GM21717 (cell line): ENCODE measurements around the gene TTLL8.

Experiments
- ATAC-seq: cut with Tn5 transposase; IDR thresholded peaks from one replicate; pipeline ENCODE4 v1.9.1; 2021; ENCODE audit warnings: mild to moderate bottlenecking, moderate library complexity; ENCODE audit not compliant: unreplicated experiment

Gene TTLL8

GRCh38 chr22:50022171-50022819 is 35.8 kb downstream of the TTLL8 start:
- no peak for ATAC-seq

DNA sequence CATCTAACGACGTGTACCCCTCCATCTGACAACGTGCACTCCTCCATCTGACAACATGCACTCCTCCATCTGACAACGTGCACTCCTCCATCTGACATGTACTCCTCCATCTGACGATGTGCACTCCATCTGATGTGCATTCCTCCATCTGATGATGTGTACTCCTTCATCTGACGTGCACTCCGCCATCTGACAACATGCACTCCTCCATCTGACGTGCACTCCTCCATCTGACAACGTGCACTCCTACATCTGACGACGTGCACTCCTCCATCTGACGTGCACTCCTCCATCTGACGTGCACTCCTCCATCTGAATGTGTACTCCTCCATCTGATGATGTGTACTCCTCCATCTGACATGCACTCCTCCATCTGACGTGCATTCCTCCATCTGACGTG is 37.5 kb downstream of the TTLL8 start:
- no peak for ATAC-seq

DNA sequence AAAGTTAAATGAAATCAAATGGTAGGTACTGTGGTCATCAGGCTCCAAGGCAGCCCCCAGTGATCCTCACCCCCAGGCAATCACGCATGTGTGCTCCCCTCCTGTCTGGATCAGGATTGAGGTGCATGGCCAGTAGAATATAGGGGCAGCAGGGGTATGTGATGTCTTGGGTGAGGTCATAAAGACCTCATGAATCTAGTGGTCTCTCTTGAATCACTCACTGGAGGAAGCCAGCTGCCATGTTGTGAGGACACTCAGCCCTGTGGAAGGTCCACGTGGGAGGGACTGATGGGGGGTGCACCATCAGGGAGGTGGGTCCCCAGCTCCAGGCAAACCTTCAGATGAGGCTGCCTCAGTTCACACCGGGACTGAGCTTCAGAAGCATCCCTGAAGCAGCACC is 38.8 kb downstream of the TTLL8 start:
- ATAC-seq, result no peak

- ATAC-seq, result no peak
These were observed 39.4 kb downstream of the TTLL8 start for GRCh38 chr22:50018608-50019285.

- no peak for ATAC-seq
These were observed 40.3 kb downstream of the TTLL8 start for GRCh38 chr22:50017701-50018224.

DNA sequence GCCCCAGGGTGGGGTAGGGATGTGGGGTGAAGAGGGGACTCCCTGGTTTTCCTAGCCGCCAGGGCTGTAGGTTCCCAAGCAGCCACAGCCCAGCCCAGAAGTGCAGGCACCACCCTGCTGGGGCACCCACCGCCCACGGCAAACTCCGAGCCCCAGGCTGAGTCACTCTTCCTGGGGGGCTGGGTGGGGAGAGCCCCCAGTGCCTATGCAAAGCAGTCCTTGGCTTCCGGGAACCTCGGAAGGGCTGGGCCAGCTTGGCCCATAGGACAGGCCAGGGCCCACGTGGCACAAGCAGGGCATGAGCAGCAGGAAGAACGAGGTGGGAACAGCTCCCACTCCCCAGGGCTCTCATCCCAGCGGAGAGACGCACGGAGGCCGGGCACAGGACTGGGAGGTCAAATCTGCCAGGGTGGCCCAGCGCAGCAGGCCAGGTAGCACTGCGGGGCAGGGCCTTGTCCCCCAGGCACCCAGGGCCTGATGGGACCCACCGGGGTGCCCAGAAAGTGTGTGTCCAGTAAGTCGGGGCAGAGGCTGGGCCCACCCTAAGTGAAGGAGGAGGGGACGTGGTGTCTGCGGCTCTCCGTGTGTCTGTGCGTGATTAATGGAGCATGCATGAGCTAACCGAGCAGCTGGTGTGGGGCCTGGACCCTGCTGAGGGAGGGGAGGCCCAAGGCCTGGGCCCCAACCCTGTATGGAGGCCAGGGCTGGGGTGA is 41.0 kb downstream of the TTLL8 start:
- ATAC-seq, result peak; percentile 50

GRCh38 chr22:50016308-50016987 is 41.6 kb downstream of the TTLL8 start:
- no peak for ATAC-seq

DNA sequence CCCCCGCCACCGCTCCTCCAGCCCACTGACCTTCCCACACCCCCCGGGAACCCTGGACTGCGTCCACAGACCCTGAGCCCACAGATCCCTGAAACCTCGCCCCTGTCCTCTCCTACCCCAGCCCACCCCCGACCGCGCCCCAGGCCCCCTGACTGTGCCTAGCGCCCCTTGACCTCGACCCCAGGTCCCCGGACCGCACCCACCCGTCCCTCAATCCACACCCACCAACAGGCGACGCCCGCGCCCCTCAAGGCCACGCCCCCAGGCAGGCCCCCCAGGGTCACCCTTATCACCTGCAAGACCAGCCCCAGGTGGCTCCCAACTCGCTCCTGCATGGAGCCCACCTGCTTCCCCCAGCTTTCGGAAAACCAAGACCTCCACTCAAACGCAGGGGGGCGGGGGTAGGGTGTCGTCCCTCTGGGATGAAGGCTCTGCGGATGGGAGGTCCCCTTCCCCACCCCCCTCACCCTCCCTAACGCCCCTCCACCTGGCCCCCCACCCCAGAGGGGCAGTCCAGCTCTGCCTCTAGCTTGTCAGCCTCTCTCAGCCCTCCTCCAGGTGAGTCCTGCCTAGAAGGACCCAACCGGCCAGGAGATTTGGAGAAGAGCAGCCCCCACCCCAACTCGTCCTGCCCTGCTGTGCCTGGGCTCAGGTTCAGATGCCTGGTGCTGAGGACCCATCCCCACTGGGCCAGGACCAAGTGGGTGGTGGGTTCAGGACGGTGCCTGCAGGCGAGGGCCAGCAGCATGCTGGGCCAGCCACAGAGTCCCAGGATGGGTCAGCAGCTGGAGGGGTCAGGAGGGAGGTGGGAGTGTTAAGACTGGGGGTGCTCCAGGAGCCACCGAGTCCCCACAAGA is 42.4 kb downstream of the TTLL8 start:
- no peak for ATAC-seq

GRCh38 chr22:50014655-50015401 is 43.3 kb downstream of the TTLL8 start:
- no peak for ATAC-seq

DNA sequence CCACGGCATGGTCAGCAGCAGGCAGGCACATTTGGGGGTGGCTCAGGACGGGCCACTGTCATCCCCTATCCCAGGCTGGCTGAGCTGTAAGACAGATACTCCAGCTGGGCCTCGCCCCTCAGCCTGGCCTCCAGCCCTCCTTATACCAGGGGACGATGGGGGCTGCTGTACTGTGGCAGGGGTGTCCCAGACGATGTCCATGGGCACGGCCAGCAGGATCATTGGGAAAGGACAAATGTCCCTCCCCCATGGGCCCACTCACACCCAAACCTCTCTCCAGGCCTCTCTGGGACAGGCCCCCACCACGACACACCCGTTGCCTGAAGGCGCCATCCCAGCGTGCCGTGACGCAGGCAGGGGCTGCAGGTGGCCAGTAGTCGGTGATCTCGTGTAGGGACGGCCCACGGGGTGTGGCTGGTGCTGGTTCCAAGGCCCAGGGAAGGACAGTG is 44.0 kb downstream of the TTLL8 start:
- ATAC-seq, result no peak

DNA sequence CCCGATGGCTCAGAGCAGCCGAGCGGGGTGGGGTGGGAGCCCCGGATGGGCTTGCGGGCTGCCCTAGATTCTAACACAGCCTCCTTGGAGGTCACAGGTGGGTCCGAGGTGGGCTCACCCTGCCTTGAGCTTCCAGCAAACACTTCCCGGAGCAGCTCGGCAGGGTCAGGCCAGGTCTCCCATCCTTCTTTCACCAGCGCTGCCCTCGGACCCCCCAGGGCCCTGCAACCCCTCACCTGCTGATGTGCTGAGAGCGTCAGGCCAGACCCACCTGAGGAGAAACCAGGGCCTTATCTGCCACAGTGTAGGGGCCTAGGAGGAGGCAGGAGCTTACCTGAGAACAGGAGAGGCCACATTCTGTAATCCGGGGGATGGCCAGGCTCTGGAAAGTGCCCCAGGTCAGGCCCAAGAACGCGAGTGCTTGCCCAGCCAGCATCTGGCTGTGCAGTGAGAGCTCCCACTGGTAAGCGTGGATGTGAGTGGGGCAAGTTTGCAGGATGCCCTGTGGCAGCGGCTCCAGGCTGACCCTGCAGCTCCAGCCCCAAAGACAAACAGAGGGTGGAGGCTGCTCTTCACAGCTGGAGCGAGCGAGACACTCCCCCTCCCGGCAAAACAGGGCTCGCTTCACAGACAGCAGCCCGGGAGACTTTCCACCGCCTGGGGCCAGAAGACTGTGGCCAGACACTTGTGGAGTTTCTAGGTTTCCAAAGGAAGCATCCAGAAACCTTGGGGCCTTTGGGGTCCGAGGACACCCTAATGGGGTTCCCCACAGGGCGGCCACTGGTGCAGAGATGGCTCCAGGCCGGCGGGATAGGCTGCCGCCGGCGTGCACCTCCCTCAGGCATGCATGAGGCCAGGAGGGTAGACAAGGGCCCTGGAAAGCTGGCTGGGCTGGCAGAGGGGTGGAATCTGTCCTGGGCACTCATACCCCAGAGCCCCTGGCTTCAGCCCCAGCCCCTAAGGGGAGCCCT is 45.6 kb downstream of the TTLL8 start, which contains the start of gene IL17REL:
Gene IL17REL (minus strand): TSS at position 555 of the 971 bp plus-strand sequence. CDS start 119 bp downstream, at position 436.
- ATAC-seq, result no peak

- no peak for ATAC-seq
These were observed 46.5 kb downstream of the TTLL8 start for GRCh38 chr22:50011447-50012210.

DNA sequence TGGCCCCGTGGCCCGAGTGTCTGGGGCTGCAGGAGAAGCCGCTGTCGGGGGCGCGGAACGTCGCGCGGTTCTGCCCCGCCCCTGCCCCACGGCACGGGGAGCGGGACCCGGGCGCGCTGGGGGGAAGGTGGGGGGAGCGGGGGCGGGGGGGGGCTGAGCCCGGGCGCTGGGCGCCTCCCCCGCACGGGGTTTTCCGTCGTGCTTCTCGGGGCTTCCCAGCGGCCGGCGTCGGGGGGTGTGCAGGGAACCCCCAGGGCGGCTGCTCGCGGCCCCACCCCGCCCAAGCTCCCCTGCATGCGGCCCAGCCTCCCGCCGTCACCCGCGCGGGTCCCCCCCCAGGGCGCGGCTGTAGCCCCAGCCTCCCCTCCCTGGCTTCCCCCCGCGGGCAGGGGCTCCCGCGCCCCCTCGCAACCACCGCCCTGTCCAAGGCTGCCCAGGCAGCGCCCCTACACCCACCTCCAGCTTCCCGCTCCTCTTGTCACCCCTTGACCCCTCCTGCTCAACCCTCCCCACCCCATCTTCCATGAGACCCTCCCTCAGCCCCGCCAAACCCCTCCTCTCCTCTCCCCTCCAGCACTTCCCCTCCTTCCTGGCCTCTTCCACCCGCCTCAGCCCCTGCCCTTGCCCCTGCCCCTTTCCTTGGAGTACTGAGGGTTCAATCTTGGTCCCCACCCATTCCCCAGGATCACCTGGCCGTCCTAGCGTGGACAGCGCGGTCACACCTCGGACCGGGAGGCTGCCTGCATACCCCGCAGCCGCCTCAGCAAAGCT is 47.2 kb downstream of the TTLL8 start:
- ATAC-seq, result no peak

GRCh38 chr22:50009765-50010675 is 48.1 kb downstream of the TTLL8 start:
- no peak for ATAC-seq

GRCh38 chr22:50009251-50009650 is 48.8 kb downstream of the TTLL8 start:
- ATAC-seq, result no peak
